Glutamatergic neuron (in vitro differentiated cells): ENCODE measurements around the gene ZNF497. TPM values are rescaled to one million over a fixed set of nuclear protein-coding genes. Genes with fewer than 3 reads are reported as not detected.

Experiments used
- DNase-seq: peaks from one replicate; pipeline ENCODE4 v3.0.0; 2022
- H3K27ac Mint-ChIP-seq: one replicate; pipeline ENCODE4 v1.8.0; 2020; ENCODE audit warnings: mild to moderate bottlenecking, mixed read lengths, inconsistent platforms; ENCODE audit not compliant: unreplicated experiment
- H3K27me3 Mint-ChIP-seq: one replicate; pipeline ENCODE4 v1.8.0; 2020; ENCODE audit warnings: mild to moderate bottlenecking, moderate library complexity, mixed read lengths, inconsistent platforms; ENCODE audit not compliant: unreplicated experiment
- H3K36me3 Mint-ChIP-seq: one replicate; pipeline ENCODE4 v1.8.0; 2020; ENCODE audit warnings: mild to moderate bottlenecking, mixed read lengths, inconsistent platforms; ENCODE audit not compliant: unreplicated experiment
- H3K4me1 Mint-ChIP-seq: one replicate; pipeline ENCODE4 v1.8.0; 2020; ENCODE audit warnings: mild to moderate bottlenecking, low read depth, mixed read lengths, inconsistent platforms; ENCODE audit not compliant: unreplicated experiment
- H3K4me3 Mint-ChIP-seq: one replicate; pipeline ENCODE4 v1.8.0; 2020; ENCODE audit warnings: mild to moderate bottlenecking, mixed read lengths, inconsistent platforms; ENCODE audit not compliant: unreplicated experiment
- H3K9me3 Mint-ChIP-seq: one replicate; pipeline ENCODE4 v1.8.0; 2020; ENCODE audit warnings: mild to moderate bottlenecking, moderate library complexity, mixed read lengths, inconsistent platforms; ENCODE audit not compliant: unreplicated experiment
- long read RNA-seq: library from polyadenylated mRNA; unstranded; transcript quantifications from one replicate; pipeline ENCODE4 v2.0.0, GENCODE V29; 2020; ENCODE audit not compliant: unreplicated experiment
- total RNA-seq: library from RNA; stranded (reverse); fragmentation: NEBNext Ultra II Directional; extraction: Animal tissue kit (Norgen Biotek cat#: 25700); gene quantifications from one replicate; pipeline ENCODE4 v1.2.1, GENCODE V29; 2021; ENCODE audit not compliant: unreplicated experiment
- TF ChIP-seq, protein P1 (sequence below): fragments of 200-600 bp; sonication (generic); IDR thresholded peaks from one replicate; pipeline ENCODE4 v1.5.0; 2021; ENCODE audit not compliant: partially characterized antibody, unreplicated experiment

Gene ZNF497
- 3.5 TPM for total RNA-seq
- long read RNA-seq, partial matches to known transcripts = 0 of 2 reads
- long read RNA-seq, other reads (novel, unspliced or antisense) = 2 of 2 reads

DNA sequence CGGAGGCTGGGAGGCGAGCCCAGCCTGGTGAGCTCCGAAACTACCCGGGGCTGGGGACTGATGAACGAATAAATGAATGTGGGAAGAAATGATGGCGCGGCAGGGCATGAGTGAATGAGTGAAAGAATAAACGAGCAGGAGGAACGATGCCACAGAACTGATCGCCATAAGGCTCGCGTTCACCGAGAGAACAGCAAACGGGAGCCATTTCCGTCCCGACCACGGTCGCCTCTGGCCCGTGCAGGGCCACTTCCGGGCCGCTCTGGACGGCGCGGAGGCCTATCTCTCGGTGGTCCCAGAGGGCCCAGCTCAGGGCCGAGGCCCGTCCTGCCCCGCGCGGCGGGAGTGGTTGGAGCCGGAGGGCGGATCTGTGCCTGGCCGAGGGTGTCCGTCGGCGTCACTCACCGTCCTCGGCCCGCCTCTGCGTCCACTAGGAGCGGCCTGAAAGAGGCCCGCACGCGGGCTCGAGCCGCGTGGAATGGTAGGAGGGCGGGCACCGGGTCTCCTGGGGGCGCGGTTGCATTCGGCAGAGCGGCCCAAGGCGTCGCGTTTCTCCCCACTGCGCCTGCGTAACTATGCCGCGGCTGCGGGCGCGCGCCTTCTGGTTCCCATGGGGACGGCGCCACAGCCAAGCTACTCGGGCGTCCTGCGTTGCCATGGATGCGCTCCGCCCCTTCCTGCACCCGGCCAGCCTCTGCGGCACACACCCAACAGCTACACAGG lies at the start of gene ZNF497:
ZNF497 (minus strand) TSS at position 480 of the 723 bp plus-strand sequence. CDS start 5,116 bp downstream, outside the sequence.
- peak within 1 kb of the TSS; percentile 97 for H3K4me3 Mint-ChIP-seq
- H3K9me3 Mint-ChIP-seq = peaks cover 14% of the 10 kb centered on the region
- H3K27me3 Mint-ChIP-seq = peaks cover 4% of the 10 kb centered on the region
- H3K4me1 Mint-ChIP-seq = peaks cover 3% of the 10 kb centered on the region
- TF ChIP-seq, protein P1, sequence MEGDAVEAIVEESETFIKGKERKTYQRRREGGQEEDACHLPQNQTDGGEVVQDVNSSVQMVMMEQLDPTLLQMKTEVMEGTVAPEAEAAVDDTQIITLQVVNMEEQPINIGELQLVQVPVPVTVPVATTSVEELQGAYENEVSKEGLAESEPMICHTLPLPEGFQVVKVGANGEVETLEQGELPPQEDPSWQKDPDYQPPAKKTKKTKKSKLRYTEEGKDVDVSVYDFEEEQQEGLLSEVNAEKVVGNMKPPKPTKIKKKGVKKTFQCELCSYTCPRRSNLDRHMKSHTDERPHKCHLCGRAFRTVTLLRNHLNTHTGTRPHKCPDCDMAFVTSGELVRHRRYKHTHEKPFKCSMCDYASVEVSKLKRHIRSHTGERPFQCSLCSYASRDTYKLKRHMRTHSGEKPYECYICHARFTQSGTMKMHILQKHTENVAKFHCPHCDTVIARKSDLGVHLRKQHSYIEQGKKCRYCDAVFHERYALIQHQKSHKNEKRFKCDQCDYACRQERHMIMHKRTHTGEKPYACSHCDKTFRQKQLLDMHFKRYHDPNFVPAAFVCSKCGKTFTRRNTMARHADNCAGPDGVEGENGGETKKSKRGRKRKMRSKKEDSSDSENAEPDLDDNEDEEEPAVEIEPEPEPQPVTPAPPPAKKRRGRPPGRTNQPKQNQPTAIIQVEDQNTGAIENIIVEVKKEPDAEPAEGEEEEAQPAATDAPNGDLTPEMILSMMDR = no peak
- peak; percentile 95 for DNase-seq
- H3K36me3 Mint-ChIP-seq = no peaks in the 10 kb centered on the region
- H3K27ac Mint-ChIP-seq = peak within 1 kb of the TSS; percentile 99

DNA sequence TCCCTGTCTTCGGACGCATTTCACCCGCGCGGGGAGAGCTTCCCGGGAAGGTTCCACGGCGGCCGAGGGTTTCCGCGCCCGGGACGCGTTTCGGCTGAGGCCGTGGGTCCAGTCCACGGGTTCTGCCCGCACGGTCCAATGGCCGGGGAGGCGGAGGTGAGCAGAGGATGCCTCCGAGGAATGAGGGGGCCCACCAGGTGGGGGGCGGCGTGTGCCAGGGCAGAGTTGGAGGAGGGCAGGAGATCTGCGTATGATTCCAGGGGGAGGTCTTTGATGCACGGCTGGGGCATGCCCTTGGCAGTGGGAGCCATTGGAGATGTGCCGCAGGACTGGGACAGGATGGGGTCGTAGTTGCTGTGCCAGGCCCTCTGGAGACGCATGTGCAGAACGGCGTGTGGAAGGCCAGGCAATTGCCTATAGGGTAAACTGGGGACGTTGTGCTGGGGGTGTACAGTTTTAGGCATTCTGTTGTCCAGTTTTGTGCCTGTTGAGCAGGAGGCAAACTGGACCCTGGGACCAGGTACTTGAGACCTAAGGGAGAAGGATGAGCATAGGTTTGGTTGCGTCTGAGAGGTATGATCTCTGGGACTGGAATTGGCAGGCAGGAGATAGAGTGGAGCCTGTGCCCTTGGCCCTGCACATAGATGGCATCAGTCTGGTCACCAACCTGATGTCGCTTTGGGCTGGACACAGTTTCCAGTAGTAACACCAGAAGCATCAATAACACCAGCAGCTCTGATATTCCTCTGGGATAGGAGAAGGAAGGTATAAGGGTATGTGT lies 46.6 kb upstream of the ZNF497 start:
- H3K36me3 Mint-ChIP-seq = no peaks in the 10 kb centered on the region
- peak overlapping the region; percentile 90 for H3K4me3 Mint-ChIP-seq
- peaks cover 14% of the 10 kb centered on the region for H3K27me3 Mint-ChIP-seq
- peaks cover 11% of the 10 kb centered on the region for H3K4me1 Mint-ChIP-seq
- TF ChIP-seq, protein P1 = no peak
- H3K9me3 Mint-ChIP-seq = peaks cover 14% of the 10 kb centered on the region
- DNase-seq = no peak
- H3K27ac Mint-ChIP-seq = peak overlapping the region; percentile 53

DNA sequence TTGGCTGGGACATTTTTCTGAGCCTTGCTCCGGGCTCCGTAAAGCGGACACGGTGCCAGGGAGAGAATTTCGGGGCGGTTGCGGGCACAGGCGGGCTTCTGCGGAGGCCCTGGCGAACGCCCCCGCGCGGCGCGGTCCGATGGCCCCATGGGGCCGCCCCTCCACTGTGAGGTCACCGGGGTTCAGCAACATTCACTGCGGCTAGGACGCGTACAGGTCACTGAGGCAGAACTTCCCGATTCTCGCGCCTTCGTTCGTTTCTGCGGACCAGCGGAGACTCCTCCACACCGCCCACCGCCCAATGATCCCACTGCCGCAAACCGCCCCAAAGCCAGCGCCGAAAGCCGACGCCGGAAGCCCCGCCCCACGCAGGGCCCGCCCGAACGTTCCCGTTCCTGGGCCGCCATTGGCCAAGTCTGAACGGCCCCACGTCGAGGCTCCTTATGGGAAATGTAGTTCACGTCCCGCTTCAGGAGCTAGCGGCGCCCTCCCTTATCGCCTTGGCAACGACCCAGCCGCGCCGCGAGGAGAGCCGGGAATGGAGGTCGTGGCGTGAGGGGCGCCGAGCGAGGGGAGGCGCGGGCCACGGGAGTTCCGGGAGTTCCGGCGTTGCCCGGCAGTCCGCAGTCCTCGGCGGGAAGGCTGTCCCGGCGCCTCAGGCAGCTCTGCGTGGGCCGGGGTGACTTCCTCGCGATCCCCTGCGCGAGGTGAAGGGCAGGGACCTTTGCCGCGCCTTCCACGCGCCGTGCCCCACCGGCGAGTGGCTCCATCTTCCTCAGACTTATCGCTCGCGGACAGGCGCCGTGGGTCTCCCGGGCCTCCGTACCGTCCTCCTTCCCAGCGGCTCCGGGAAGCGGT lies 45.8 kb upstream of the ZNF497 start, which contains the start of gene ZNF584:
ZNF584 (plus strand) TSS at position 498 of the 858 bp plus-strand sequence. CDS start 499 bp downstream, outside the sequence.
- peaks cover 16% of the 10 kb centered on the region for H3K9me3 Mint-ChIP-seq
- H3K27me3 Mint-ChIP-seq = peaks cover 14% of the 10 kb centered on the region
- peak within 1 kb of the TSS; percentile 90 for H3K4me3 Mint-ChIP-seq

DNA sequence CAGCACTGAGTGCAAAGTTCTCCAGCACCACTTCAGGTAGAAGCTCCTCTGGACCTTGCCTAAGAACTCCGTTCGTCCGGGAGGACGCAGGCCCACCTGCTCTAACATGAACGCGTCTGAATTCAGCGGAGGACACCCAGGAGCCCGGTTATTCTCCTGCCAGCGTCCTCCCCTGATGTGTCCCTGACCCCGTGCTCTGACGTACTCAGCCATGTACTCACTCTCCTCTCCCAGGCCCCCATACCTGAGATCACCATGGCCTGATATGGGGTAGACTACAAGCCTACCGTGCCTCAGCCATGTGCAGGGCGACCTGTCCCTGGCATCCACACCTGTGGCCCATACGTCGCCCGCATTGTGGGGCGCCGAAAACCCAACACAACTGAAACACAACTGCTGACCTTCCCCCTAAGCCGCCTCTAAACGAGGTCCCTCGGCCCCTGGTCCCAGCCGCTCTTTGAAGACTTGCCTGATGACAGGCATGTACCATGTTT lies 45.2 kb upstream of the ZNF497 start:
- H3K27me3 Mint-ChIP-seq = peaks cover 14% of the 10 kb centered on the region
- peak overlapping the region; percentile 90 for H3K4me3 Mint-ChIP-seq
- DNase-seq = no peak
- no peaks in the 10 kb centered on the region for H3K36me3 Mint-ChIP-seq
- peaks cover 11% of the 10 kb centered on the region for H3K4me1 Mint-ChIP-seq
- TF ChIP-seq, protein P1 = no peak
- peak overlapping the region; percentile 64 for H3K27ac Mint-ChIP-seq
- peaks cover 16% of the 10 kb centered on the region for H3K9me3 Mint-ChIP-seq

More for the DNA sequence above, 45.8 kb upstream of the ZNF497 start, which contains the start of gene ZNF584:
- peaks cover 11% of the 10 kb centered on the region for H3K4me1 Mint-ChIP-seq
- H3K27ac Mint-ChIP-seq = peak within 1 kb of the TSS; percentile 64
- DNase-seq = peak; percentile 98
- no peaks in the 10 kb centered on the region for H3K36me3 Mint-ChIP-seq
- TF ChIP-seq, protein P1 = no peak
